B cell (primary cell): ENCODE data around the gene TAF13. TPM values are rescaled to one million over a fixed set of nuclear protein-coding genes. Genes with fewer than 3 reads are reported as not detected.
"Not testable (repeated sequence)": the region's sequence is repeated elsewhere in the genome, so short reads cannot be mapped to it uniquely, and the experiment has no call there.

Experiments
- ATAC-seq: fragments of 200-7000 bp; cut with Tn5 transposase; one replicate; pipeline ENCODE4 v1.10.0; 2021; ENCODE audit warnings: low read depth, mild to moderate bottlenecking, moderate number of reproducible peaks, moderate library complexity
- CTCF ChIA-PET: fragments of 350-600 bp; sonication (Branson Sonifier 250); formaldehyde crosslinking; loops from one replicate; lab custom pipeline; 2021; ENCODE audit warnings: antibody characterized with exemption, inconsistent platforms; lab: Charles Lee
- POLR2A ChIA-PET: fragments of 350-600 bp; sonication (Branson Sonifier 250); formaldehyde crosslinking; loops from one replicate; lab custom pipeline; 2021; ENCODE audit warnings: antibody characterized with exemption; lab: Charles Lee
- DNase-seq: peaks from one replicate; pipeline ENCODE4 v3.0.0; 2013
- H2AFZ ChIP-seq: 2 replicates; pipeline ENCODE4 v1.6.1; 2012; ENCODE audit warnings: mild to moderate bottlenecking, low read depth, low read length; ENCODE audit not compliant: insufficient read depth, poor library complexity, severe bottlenecking
- H3K27ac ChIP-seq, 2 donors: 1 replicate in 1 of 2; 2 replicates in 1 of 2; pipeline ENCODE4 v1.5.1; 2012 to 2013; ENCODE audit warnings: low read length in 2 of 2, mild to moderate bottlenecking in 2 of 2, moderate library complexity in 1 of 2
- H3K27me3 ChIP-seq, 4 experiments: fragments of 200-600 bp in 1 of 4; sonication (generic) in 1 of 4; replicated peaks in 1 of 4; 1 replicate in 2 of 4; 2 replicates in 2 of 4; pipeline versions ENCODE4 v1.6.1 to v1.7.0; 2013 to 2016; ENCODE audit warnings: low read length in 3 of 4, mild to moderate bottlenecking in 2 of 4, mixed read lengths in 1 of 4, moderate library complexity in 1 of 4; ENCODE audit not compliant: insufficient read depth in 4 of 4, control insufficient read depth in 3 of 4; ENCODE audit errors: control extremely low read depth in 1 of 4
- H3K36me3 ChIP-seq, 2 experiments: replicated peaks in 1 of 2; 1 replicate in 1 of 2; 2 replicates in 1 of 2; pipeline versions ENCODE4 v1.6.1 to v1.7.1; 2013; ENCODE audit warnings: low read length in 1 of 2; ENCODE audit not compliant: insufficient read depth in 2 of 2, control insufficient read depth in 1 of 2; ENCODE audit errors: control extremely low read depth in 1 of 2, extremely low read depth in 1 of 2
- H3K4me1 ChIP-seq, 2 donors: fragments of 200-600 bp in 1 of 2; sonication (generic) in 1 of 2; 1 replicate in 1 of 2; 2 replicates in 1 of 2; pipeline versions ENCODE4 v1.5.1 to v1.6.1; 2013 to 2017; ENCODE audit warnings: low read length in 2 of 2; ENCODE audit not compliant: control insufficient read depth in 2 of 2, insufficient read depth in 2 of 2
- H3K4me2 ChIP-seq: replicated peaks from 2 replicates; pipeline ENCODE3; 2012; ENCODE audit warnings: mild to moderate bottlenecking, low read depth, low read length; ENCODE audit not compliant: poor library complexity, severe bottlenecking
- H3K4me3 ChIP-seq, 5 experiments: fragments of 200-600 bp in 1 of 5; sonication (generic) in 1 of 5; 1 replicate in 3 of 5; 2 replicates in 2 of 5; pipeline versions ENCODE4 v1.5.1 to v1.7.0; 2011 to 2016; ENCODE audit warnings: low read length in 4 of 5, mild to moderate bottlenecking in 4 of 5, low read depth in 2 of 5, control low read depth in 1 of 5, moderate library complexity in 1 of 5; ENCODE audit not compliant: insufficient read depth in 1 of 5; ENCODE audit errors: control extremely low read depth in 1 of 5, extremely low read depth in 1 of 5
- H3K79me2 ChIP-seq: fragments of 200-600 bp; sonication (generic); one replicate; pipeline ENCODE4 v1.6.0; 2016; ENCODE audit warnings: low read length; ENCODE audit not compliant: control insufficient read depth, insufficient read depth
- H3K9ac ChIP-seq: fragments of 200-600 bp; sonication (generic); 2 replicates; pipeline ENCODE4 v1.6.1; 2017; ENCODE audit warnings: mild to moderate bottlenecking, low read length, moderate library complexity
- H3K9me3 ChIP-seq, 3 donors: one replicate each; pipeline versions ENCODE4 v1.6.1 to v1.7.1; 2013; ENCODE audit warnings: low read length in 2 of 3; ENCODE audit not compliant: control insufficient read depth in 2 of 3, insufficient read depth in 1 of 3; ENCODE audit errors: control extremely low read depth in 1 of 3
- H4K20me1 ChIP-seq: 2 replicates; pipeline ENCODE4 v1.6.0; 2012; ENCODE audit warnings: mild to moderate bottlenecking, low read length; ENCODE audit not compliant: insufficient read depth, control insufficient read depth, poor library complexity, severe bottlenecking
- H3K27ac Mint-ChIP-seq: one replicate; pipeline ENCODE4 v1.8.0; 2021; ENCODE audit warnings: mixed read lengths
- H3K27me3 Mint-ChIP-seq: one replicate; pipeline ENCODE4 v1.8.0; 2021; ENCODE audit warnings: mixed read lengths
- H3K4me1 Mint-ChIP-seq: one replicate; pipeline ENCODE4 v1.8.0; 2021; ENCODE audit warnings: mixed read lengths
- H3K4me3 Mint-ChIP-seq: one replicate; pipeline ENCODE4 v1.8.0; 2021; ENCODE audit warnings: mixed read lengths
- H3K9me3 Mint-ChIP-seq: one replicate; pipeline ENCODE4 v1.8.0; 2022; ENCODE audit warnings: mixed read lengths; ENCODE audit not compliant: insufficient read depth
- CTCF ChIP-seq: fragments of 200-600 bp; IDR thresholded peaks from one replicate; pipeline ENCODE4 v1.8.0; 2022; ENCODE audit warnings: antibody characterized with exemption, mild to moderate bottlenecking
- EZH2 ChIP-seq: IDR thresholded peaks from 2 replicates; pipeline ENCODE4 v1.6.1; 2012; ENCODE audit warnings: borderline replicate concordance, low read depth, mild to moderate bottlenecking, moderate library complexity, low read length; ENCODE audit not compliant: insufficient read depth, poor library complexity, severe bottlenecking
- WGBS: methylation state at CpG from one replicate; pipeline ENCODE4 v1.1.5; 2013; ENCODE audit warnings: missing lambda C conversion rate; ENCODE audit not compliant: insufficient coverage; 5-methylcytosine and 5-hydroxymethylcytosine counted together
- intact Hi-C: fragments of 100-400 bp; cut with micrococcal nuclease; formaldehyde crosslinking; loops from one replicate; pipeline ENCODE4 v1.10.0; 2022
- polyA plus RNA-seq: library from polyadenylated mRNA; depleted of rRNA; stranded (reverse); fragments of >200 nt; gene quantifications from 2 replicates; pipeline ENCODE4 v1.2.3, GENCODE V29; 2012
- total RNA-seq, 2 donors: library from RNA; stranded (reverse); fragments of 120-200 nt in 1 of 2; gene quantifications; 1 replicate in 1 of 2; 2 replicates in 1 of 2; pipeline versions ENCODE4 v1.2.3 to v1.2.4, GENCODE V29; 2013 to 2022

The TAF13 gene
- total and polyA plus RNA-seq, 2 donors (not counting 1 experiment from before 2014, with no cell fraction given) = 6.6 to 14.3 TPM

DNA sequence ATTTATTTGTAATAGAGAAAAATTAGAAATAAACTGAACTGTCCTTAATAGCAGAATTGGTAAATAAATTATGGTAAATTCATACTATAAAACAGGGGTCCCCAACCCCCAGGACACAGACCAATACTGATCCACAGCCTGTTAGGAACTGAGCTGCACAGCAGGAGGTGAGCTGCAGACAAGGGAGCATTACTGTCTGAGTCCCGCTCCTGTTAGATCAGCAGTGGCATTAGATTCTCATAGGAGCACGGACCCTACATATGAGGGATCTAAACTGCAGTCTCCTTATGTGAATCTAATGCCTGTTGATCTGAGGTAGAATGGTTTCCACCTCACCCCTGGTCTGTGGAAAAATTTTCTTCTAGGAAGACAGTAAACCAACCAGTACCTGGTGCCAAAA, 41.4 kb downstream of the TAF13 start:
- ChIA-PET POLR2A (no interaction called here), CTCF (no interaction called here)
- ATAC-seq (no peak), DNase-seq (no peak)
- no peak overlapping the region for H3K9ac ChIP-seq
- Mint-ChIP-seq H3K9me3 (no peaks in the 10 kb centered on the region), H3K27ac (no peak overlapping the region), H3K27me3 (no peaks in the 10 kb centered on the region), H3K4me1 (no peaks in the 10 kb centered on the region), H3K4me3 (no peak overlapping the region)
- H3K9me3 ChIP-seq = no peaks in the 10 kb centered on the region
- TF ChIP-seq EZH2 (no peak), CTCF (no peak)
- no peaks in the 10 kb centered on the region for H3K27me3 ChIP-seq
- no peaks in the 10 kb centered on the region for H3K4me1 ChIP-seq
- H3K27ac ChIP-seq = no peak overlapping the region
- H2AFZ ChIP-seq = no peak overlapping the region
- no peak overlapping the region for H3K4me3 ChIP-seq
- H4K20me1 ChIP-seq = peaks cover 5% of the 10 kb centered on the region
- 100% methylated on average over 2 of the region's 2 CpGs for WGBS
- peaks cover 70% of the 10 kb centered on the region for H3K79me2 ChIP-seq
- no peak overlapping the region for H3K4me2 ChIP-seq
- intact Hi-C loops = no loop called here
- H3K36me3 ChIP-seq = peaks cover 0 to 1% of the 10 kb centered on the region in 2 experiments

DNA sequence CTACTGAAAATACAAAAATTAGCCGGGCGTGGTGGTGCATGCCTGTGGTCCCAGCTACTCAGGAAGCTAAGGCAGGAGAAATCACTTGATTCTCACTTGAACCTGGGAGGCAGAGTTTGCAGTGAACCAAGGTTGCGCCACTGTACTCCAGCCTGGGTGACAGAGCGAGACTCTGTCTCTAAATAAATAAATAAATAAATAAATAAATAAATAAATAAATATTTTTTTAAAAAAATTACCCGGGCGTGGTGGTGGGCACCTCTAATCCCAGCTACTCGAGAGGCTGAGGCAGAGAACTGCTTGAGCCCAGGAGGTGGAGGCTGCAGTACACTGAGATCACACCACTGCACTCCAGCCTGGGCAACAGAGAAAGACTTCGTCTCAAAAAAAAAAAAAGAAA, 46.3 kb downstream of the TAF13 start:
- H3K4me2 ChIP-seq, ATAC-seq, H4K20me1 ChIP-seq, H3K27me3 Mint-ChIP-seq, H3K27ac ChIP-seq, H2AFZ ChIP-seq, H3K9me3 Mint-ChIP-seq, POLR2A ChIA-PET, H3K4me3 ChIP-seq, H3K27me3 ChIP-seq, H3K4me3 Mint-ChIP-seq, DNase-seq, H3K36me3 ChIP-seq, H3K4me1 Mint-ChIP-seq, H3K9me3 ChIP-seq, H3K4me1 ChIP-seq, H3K27ac Mint-ChIP-seq, H3K9ac ChIP-seq: not testable (repeated sequence)
- H3K79me2 ChIP-seq = peaks cover 66% of the 10 kb centered on the region
- WGBS = 100% methylated on average over 2 of the region's 8 CpGs
- intact Hi-C loops = loop anchor here (10.0 kb wide), 1 partner anchor 165 kb away; no protein-coding TSS in a partner anchor
- CTCF ChIA-PET = interaction anchor here (2.7 to 3.0 kb wide), 2 partner anchors 71 to 82 kb away, joined by 11 to 19 read pairs; a partner anchor contains a TSS
